Measurements from ENCODE around the gene CGB2. TPM values are rescaled to one million over a fixed set of nuclear protein-coding genes. Genes with fewer than 3 reads are reported as not detected.
"Not testable (repeated sequence)": the region's sequence is repeated elsewhere in the genome, so short reads cannot be mapped to it uniquely, and the experiment has no call there.

Gene CGB2
- total RNA-seq, 2 donors from 2014 or later: 0.57 TPM; not detected in 1

- Histone ChIP-seq H3K27me3 (ENCODE audit: control insufficient read depth, insufficient read depth, low read length, poor library complexity, severe bottlenecking) (peaks cover 12% of the 10 kb centered on the region), H3K27ac (ENCODE audit: low read depth, low read length) (no peak overlapping the region), H3K9ac (ENCODE audit: extremely low read depth, low read length, poor library complexity, severe bottlenecking) (no peak overlapping the region), H3K4me1 (ENCODE audit: control insufficient read depth, insufficient read depth, low read length) (no peaks in the 10 kb centered on the region), H3K9me3 (ENCODE audit: control insufficient read depth, low read length) (no peaks in the 10 kb centered on the region), H3K36me3 (ENCODE audit: control insufficient read depth, insufficient read depth, low read length) (no peaks in the 10 kb centered on the region), H3K4me3 (ENCODE audit: low read length) (no peak overlapping the region)
- Mint-ChIP-seq H3K36me3 (ENCODE audit: low read depth) (no peaks in the 10 kb centered on the region), H3K27ac (no peak overlapping the region), H3K9me3 (no peaks in the 10 kb centered on the region), H3K27me3 (ENCODE audit: insufficient read depth) (peaks cover 49% of the 10 kb centered on the region), H3K4me1 (peaks cover 7% of the 10 kb centered on the region), H3K4me3 (no peak overlapping the region)
- 90 to 94% methylated on average over 7 to 9 of the region's 9 CpGs for WGBS, 2 experiments (ENCODE audit: insufficient coverage in 1 of 2, insufficient read length in 1 of 2)
- DNase-seq: no peak
- TF ChIP-seq CTCF (conservative IDR thresholded peaks at IDR 0.05): no peak
These were observed 9.6 kb upstream of the CGB2 start for GRCh38 chr19:49022116-49022515.

GRCh38 chr19:49024233-49024632 lies 7.5 kb upstream of the CGB2 start, which contains the start of gene CGB3:
TSS of gene CGB3 (minus strand) at chr19:49024333. CDS start at chr19:49023971, 362 bp downstream.
- not testable (repeated sequence) for H3K9me3 ChIP-seq (ENCODE audit: control insufficient read depth, low read length); H3K36me3 Mint-ChIP-seq (ENCODE audit: low read depth); H3K4me1 Mint-ChIP-seq; DNase-seq; H3K9me3 Mint-ChIP-seq; H3K4me3 Mint-ChIP-seq; H3K9ac ChIP-seq (ENCODE audit: extremely low read depth, low read length, poor library complexity, severe bottlenecking); H3K4me3 ChIP-seq (ENCODE audit: low read length); H3K27ac ChIP-seq (ENCODE audit: low read depth, low read length); H3K27ac Mint-ChIP-seq; H3K4me1 ChIP-seq (ENCODE audit: control insufficient read depth, insufficient read depth, low read length); H3K36me3 ChIP-seq (ENCODE audit: control insufficient read depth, insufficient read depth, low read length); H3K27me3 ChIP-seq (ENCODE audit: control insufficient read depth, insufficient read depth, low read length, poor library complexity, severe bottlenecking)
- H3K27me3 Mint-ChIP-seq (ENCODE audit: insufficient read depth): peaks cover 36% of the 10 kb centered on the region
- 65 to 77% methylated on average over 4 to 13 of the region's 15 CpGs for WGBS, 2 experiments (ENCODE audit: insufficient coverage in 1 of 2, insufficient read length in 1 of 2)

GRCh38 chr19:49025088-49025487 lies 6.6 kb upstream of the CGB2 start:
- not testable (repeated sequence) for H3K36me3 Mint-ChIP-seq (ENCODE audit: low read depth); H3K27ac ChIP-seq (ENCODE audit: low read depth, low read length); H3K9me3 ChIP-seq (ENCODE audit: control insufficient read depth, low read length); H3K27me3 ChIP-seq (ENCODE audit: control insufficient read depth, insufficient read depth, low read length, poor library complexity, severe bottlenecking); H3K4me3 ChIP-seq (ENCODE audit: low read length); H3K9me3 Mint-ChIP-seq; H3K9ac ChIP-seq (ENCODE audit: extremely low read depth, low read length, poor library complexity, severe bottlenecking); H3K4me3 Mint-ChIP-seq; DNase-seq; H3K4me1 Mint-ChIP-seq; H3K36me3 ChIP-seq (ENCODE audit: control insufficient read depth, insufficient read depth, low read length); H3K4me1 ChIP-seq (ENCODE audit: control insufficient read depth, insufficient read depth, low read length); H3K27ac Mint-ChIP-seq
- H3K27me3 Mint-ChIP-seq (ENCODE audit: insufficient read depth): peaks cover 30% of the 10 kb centered on the region
- WGBS, 2 experiments (ENCODE audit: insufficient coverage in 1 of 2, insufficient read length in 1 of 2): no CpG with 5 or more reads among the region's 6 CpGs

- H3K27ac ChIP-seq (ENCODE audit: low read depth, low read length); H3K9me3 ChIP-seq (ENCODE audit: control insufficient read depth, low read length); H3K4me3 ChIP-seq (ENCODE audit: low read length); H3K27me3 ChIP-seq (ENCODE audit: control insufficient read depth, insufficient read depth, low read length, poor library complexity, severe bottlenecking); H3K9ac ChIP-seq (ENCODE audit: extremely low read depth, low read length, poor library complexity, severe bottlenecking); H3K9me3 Mint-ChIP-seq; DNase-seq; H3K4me1 Mint-ChIP-seq; H3K36me3 ChIP-seq (ENCODE audit: control insufficient read depth, insufficient read depth, low read length); H3K4me1 ChIP-seq (ENCODE audit: control insufficient read depth, insufficient read depth, low read length); H3K36me3 Mint-ChIP-seq (ENCODE audit: low read depth); H3K4me3 Mint-ChIP-seq; H3K27ac Mint-ChIP-seq: not testable (repeated sequence)
- 84 to 88% methylated on average over 7 to 23 of the region's 23 CpGs for WGBS, 2 experiments (ENCODE audit: insufficient coverage in 1 of 2, insufficient read length in 1 of 2)
- H3K27me3 Mint-ChIP-seq (ENCODE audit: insufficient read depth): peaks cover 25% of the 10 kb centered on the region
These were observed 6.1 kb upstream of the CGB2 start for GRCh38 chr19:49025599-49025998.

GRCh38 chr19:49028686-49029085 lies 3.0 kb upstream of the CGB2 start:
- not testable (repeated sequence) for H3K27ac ChIP-seq (ENCODE audit: low read depth, low read length); H3K4me1 Mint-ChIP-seq; H3K9me3 Mint-ChIP-seq; DNase-seq; H3K9ac ChIP-seq (ENCODE audit: extremely low read depth, low read length, poor library complexity, severe bottlenecking); H3K4me3 Mint-ChIP-seq; H3K36me3 Mint-ChIP-seq (ENCODE audit: low read depth); H3K27ac Mint-ChIP-seq; H3K27me3 ChIP-seq (ENCODE audit: control insufficient read depth, insufficient read depth, low read length, poor library complexity, severe bottlenecking); H3K4me3 ChIP-seq (ENCODE audit: low read length); H3K36me3 ChIP-seq (ENCODE audit: control insufficient read depth, insufficient read depth, low read length); H3K9me3 ChIP-seq (ENCODE audit: control insufficient read depth, low read length); H3K4me1 ChIP-seq (ENCODE audit: control insufficient read depth, insufficient read depth, low read length)
- 87% methylated on average over 7 of the region's 9 CpGs; no CpG with 5 or more reads in 1 of the 2 experiments for WGBS, 2 experiments (ENCODE audit: insufficient coverage in 1 of 2, insufficient read length in 1 of 2)
- peaks cover 14% of the 10 kb centered on the region for H3K27me3 Mint-ChIP-seq (ENCODE audit: insufficient read depth)

- H3K36me3 ChIP-seq (ENCODE audit: control insufficient read depth, insufficient read depth, low read length); H3K27ac Mint-ChIP-seq; H3K36me3 Mint-ChIP-seq (ENCODE audit: low read depth); H3K9me3 Mint-ChIP-seq; H3K4me1 ChIP-seq (ENCODE audit: control insufficient read depth, insufficient read depth, low read length); H3K9ac ChIP-seq (ENCODE audit: extremely low read depth, low read length, poor library complexity, severe bottlenecking); H3K27me3 ChIP-seq (ENCODE audit: control insufficient read depth, insufficient read depth, low read length, poor library complexity, severe bottlenecking); H3K27ac ChIP-seq (ENCODE audit: low read depth, low read length); H3K4me3 ChIP-seq (ENCODE audit: low read length); DNase-seq; H3K9me3 ChIP-seq (ENCODE audit: control insufficient read depth, low read length); H3K4me1 Mint-ChIP-seq; H3K4me3 Mint-ChIP-seq: not testable (repeated sequence)
- 85 to 88% methylated on average over 5 to 14 of the region's 14 CpGs for WGBS, 2 experiments (ENCODE audit: insufficient coverage in 1 of 2, insufficient read length in 1 of 2)
- H3K27me3 Mint-ChIP-seq (ENCODE audit: insufficient read depth): peaks cover 14% of the 10 kb centered on the region
These were observed 1.9 kb upstream of the CGB2 start for GRCh38 chr19:49029749-49030148.
